Hypothalamus (tissue), 51 donors: Measurements from ENCODE around the gene PRRC1.

Experiments
- DNase-seq, 51 donors: peaks; one replicate each; lab custom pipeline; 2025; lab: John Stamatoyannopoulos, UW

Gene PRRC1

GRCh38 chr5:127602481-127602880 lies 85.0 kb downstream of the PRRC1 start:
- DNase-seq: no peak

- no peak for DNase-seq
Measured at GRCh38 chr5:127602896-127603844, 85.7 kb downstream of the PRRC1 start.
